8988T (cell line): ENCODE measurements around the gene RAB24.
A peak's percentile ranks its signal among the peaks of the same experiment; 100 is the strongest.
"Not testable (repeated sequence)": the region's sequence is repeated elsewhere in the genome, so short reads cannot be mapped to it uniquely, and the experiment has no call there.

Source experiments
- DNase-seq: peaks from one replicate; pipeline ENCODE4 v3.0.0; 2011

The RAB24 gene

GRCh38 chr5:177303121-177303924 lies at the start of gene RAB24, which contains the start of gene PRELID1:
RAB24 (minus strand) TSS chr5:177303719; CDS start chr5:177303288, 431 bp downstream.
PRELID1 (plus strand) TSS chr5:177303799; CDS start chr5:177303986, 187 bp downstream.
- DNase-seq = peak; percentile 96

GRCh38 chr5:177353093-177353492 lies 49.6 kb upstream of the RAB24 start:
- no peak for DNase-seq

- peak; percentile 97 for DNase-seq
Measured at GRCh38 chr5:177351392-177352329, 48.1 kb upstream of the RAB24 start, which contains the start of gene LMAN2. LMAN2 (minus strand) TSS chr5:177351668; CDS start chr5:177351647, 21 bp downstream.

- DNase-seq = no peak
Measured at GRCh38 chr5:177350776-177351391, 47.4 kb upstream of the RAB24 start.

- DNase-seq = no peak
Measured at GRCh38 chr5:177349762-177350161, 46.2 kb upstream of the RAB24 start.

GRCh38 chr5:177349362-177349647 lies 45.8 kb upstream of the RAB24 start:
- DNase-seq = no peak

GRCh38 chr5:177347699-177348098 lies 44.2 kb upstream of the RAB24 start:
- no peak for DNase-seq

- no peak for DNase-seq
Measured at GRCh38 chr5:177346820-177347219, 43.3 kb upstream of the RAB24 start.

- DNase-seq = no peak
Measured at GRCh38 chr5:177344891-177345290, 41.4 kb upstream of the RAB24 start.

- DNase-seq = no peak
Measured at GRCh38 chr5:177343777-177344176, 40.3 kb upstream of the RAB24 start.

GRCh38 chr5:177343000-177343399 lies 39.5 kb upstream of the RAB24 start:
- DNase-seq = not testable (repeated sequence)

- no peak for DNase-seq
Measured at GRCh38 chr5:177339107-177339638, 35.7 kb upstream of the RAB24 start.

GRCh38 chr5:177338251-177339106 lies 35.0 kb upstream of the RAB24 start:
- no peak for DNase-seq

- DNase-seq = no peak
Measured at GRCh38 chr5:177336603-177337494, 33.3 kb upstream of the RAB24 start.

GRCh38 chr5:177336112-177336511 lies 32.6 kb upstream of the RAB24 start:
- DNase-seq = peak; percentile 83

- DNase-seq = no peak
Measured at GRCh38 chr5:177335701-177336065, 32.2 kb upstream of the RAB24 start.

GRCh38 chr5:177334781-177335700 lies 31.5 kb upstream of the RAB24 start:
- DNase-seq = no peak

- DNase-seq = no peak
Measured at GRCh38 chr5:177334155-177334551, 30.6 kb upstream of the RAB24 start.

GRCh38 chr5:177333420-177334154 lies 30.1 kb upstream of the RAB24 start:
- DNase-seq = no peak
